DMS79 treated with DMSO at 0.1 percent for 48 hours (cell line): ENCODE measurements around the gene SLC10A3.

Experiments
- DNase-seq: peaks from one replicate; lab custom pipeline; 2025; lab: John Stamatoyannopoulos, UW

Gene SLC10A3

DNA sequence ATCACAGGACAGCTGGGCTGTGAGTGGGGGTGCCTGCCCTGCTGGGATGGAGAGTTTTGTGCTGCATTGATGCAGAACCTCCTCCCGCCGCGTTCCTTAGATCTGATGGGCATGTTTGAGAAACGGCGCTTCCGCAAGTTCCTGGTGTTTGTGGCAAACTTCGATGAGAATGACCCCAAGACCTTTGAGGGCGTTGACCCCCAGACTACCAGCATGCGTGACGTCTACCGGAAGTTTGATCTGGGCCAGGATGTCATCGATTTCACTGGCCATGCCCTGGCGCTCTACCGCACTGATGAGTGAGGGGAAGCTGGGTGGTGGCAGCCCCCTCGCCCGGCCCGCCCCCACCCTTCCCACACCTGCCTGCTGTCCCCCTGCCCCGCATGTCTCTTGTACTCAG is 50.6 kb downstream of the SLC10A3 start:
- no peak for DNase-seq

DNA sequence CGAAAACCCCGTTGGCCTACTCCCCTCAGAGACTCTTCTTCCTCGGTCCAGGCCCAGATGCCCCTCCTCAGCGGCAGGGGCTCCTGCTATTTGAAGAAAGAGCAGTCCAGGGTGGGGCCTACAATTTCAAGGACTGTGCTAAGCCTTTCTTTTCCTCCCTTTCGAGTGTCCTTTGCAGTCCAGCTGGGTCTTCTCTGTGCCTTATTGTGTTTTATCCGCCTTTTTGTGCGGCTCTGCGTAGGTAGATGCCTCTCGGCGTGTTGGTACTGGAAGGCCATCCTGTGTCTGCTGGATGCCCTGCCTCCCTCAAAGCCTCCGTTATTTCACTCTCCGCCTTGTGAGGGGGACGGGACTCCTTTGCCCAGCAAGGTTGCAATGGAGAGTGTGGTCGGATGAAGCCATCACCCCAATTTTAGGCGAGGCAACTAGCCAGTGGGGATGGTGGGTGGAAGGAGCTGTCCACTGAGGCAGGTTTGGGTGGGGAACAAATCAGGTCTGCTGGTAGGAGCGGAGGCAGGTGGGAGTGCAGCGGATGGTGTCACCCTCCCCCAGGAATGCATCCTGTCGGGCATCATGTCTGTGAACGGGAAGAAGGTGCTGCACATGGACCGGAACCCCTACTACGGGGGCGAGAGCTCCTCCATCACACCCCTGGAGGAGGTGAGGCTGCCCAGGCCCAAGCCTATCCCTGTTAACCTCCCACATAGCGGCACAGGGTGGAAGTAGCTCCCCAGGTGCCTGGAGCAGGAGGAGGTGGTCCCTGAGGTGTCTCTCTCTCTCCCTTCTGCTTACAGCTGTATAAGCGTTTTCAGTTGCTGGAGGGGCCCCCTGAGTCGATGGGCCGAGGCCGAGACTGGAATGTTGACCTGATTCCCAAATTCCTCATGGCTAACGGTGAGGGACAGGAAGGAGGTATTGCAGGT is 52.2 kb downstream of the SLC10A3 start:
- no peak for DNase-seq
